Neural crest cell (in vitro differentiated cells): ENCODE measurements around the gene UBA7. TPM values are rescaled to one million over a fixed set of nuclear protein-coding genes. Genes with fewer than 3 reads are reported as not detected.

Experiments used
- DNase-seq: peaks from one replicate; pipeline ENCODE4 v3.0.0; 2021; ENCODE audit warnings: low read depth, mixed read lengths, low spot score
- H3K27ac Mint-ChIP-seq: one replicate; pipeline ENCODE4 v1.8.0; 2021; ENCODE audit warnings: mild to moderate bottlenecking, mixed read lengths; ENCODE audit not compliant: unreplicated experiment
- H3K27me3 Mint-ChIP-seq: 2 replicates; pipeline ENCODE4 v1.8.0; 2021; ENCODE audit warnings: low read depth, mild to moderate bottlenecking, mixed read lengths
- H3K36me3 Mint-ChIP-seq: 2 replicates; pipeline ENCODE4 v1.8.0; 2021; ENCODE audit warnings: low read depth, mild to moderate bottlenecking, mixed read lengths
- H3K4me1 Mint-ChIP-seq: 2 replicates; pipeline ENCODE4 v1.8.0; 2021; ENCODE audit warnings: mixed read lengths
- H3K4me3 Mint-ChIP-seq: one replicate; pipeline ENCODE4 v1.8.0; 2021; ENCODE audit warnings: mild to moderate bottlenecking, mixed read lengths
- H3K9me3 Mint-ChIP-seq: 2 replicates; pipeline ENCODE4 v1.8.0; 2021; ENCODE audit warnings: mixed read lengths
- microRNA-seq: library from miRNA; unstranded; fragments of <30 nt; microRNA quantifications from one replicate; pipeline ENCODE4, GENCODE V29; 2020
- total RNA-seq: library from RNA; stranded (reverse); gene quantifications from 2 replicates; pipeline ENCODE4 v1.2.1, GENCODE V29; 2021
- TF ChIP-seq, protein P1 (sequence below): fragments of 200-600 bp; sonication (generic); conservative IDR thresholded peaks from 2 replicates; pipeline ENCODE4 v1.5.0; 2021; ENCODE audit warnings: antibody characterized with exemption, mild to moderate bottlenecking

Gene UBA7
- total RNA-seq, 1 donor from 2014 or later: 6.0 TPM

DNA sequence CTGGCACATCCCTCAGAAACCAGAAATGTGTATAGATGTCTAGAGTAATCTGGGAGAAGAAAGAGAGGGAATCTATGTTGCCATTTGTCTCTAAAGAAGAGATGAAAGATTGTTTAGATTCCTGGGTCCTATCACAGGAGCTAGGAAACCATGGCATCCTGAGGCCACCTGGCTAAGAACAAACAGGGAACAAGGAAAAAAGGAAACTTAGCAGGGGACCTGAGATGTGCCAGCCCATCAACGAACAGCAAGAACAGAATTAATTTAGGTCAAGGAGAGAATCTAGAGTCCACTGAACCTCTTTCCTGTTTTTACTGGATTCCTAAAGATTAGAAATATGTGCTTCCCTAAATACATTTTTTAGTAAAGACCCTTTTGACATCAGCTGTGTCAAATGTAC, 57.7 kb downstream of the UBA7 start:
- peaks cover 13% of the 10 kb centered on the region for H3K4me1 Mint-ChIP-seq
- TF ChIP-seq, protein P1, sequence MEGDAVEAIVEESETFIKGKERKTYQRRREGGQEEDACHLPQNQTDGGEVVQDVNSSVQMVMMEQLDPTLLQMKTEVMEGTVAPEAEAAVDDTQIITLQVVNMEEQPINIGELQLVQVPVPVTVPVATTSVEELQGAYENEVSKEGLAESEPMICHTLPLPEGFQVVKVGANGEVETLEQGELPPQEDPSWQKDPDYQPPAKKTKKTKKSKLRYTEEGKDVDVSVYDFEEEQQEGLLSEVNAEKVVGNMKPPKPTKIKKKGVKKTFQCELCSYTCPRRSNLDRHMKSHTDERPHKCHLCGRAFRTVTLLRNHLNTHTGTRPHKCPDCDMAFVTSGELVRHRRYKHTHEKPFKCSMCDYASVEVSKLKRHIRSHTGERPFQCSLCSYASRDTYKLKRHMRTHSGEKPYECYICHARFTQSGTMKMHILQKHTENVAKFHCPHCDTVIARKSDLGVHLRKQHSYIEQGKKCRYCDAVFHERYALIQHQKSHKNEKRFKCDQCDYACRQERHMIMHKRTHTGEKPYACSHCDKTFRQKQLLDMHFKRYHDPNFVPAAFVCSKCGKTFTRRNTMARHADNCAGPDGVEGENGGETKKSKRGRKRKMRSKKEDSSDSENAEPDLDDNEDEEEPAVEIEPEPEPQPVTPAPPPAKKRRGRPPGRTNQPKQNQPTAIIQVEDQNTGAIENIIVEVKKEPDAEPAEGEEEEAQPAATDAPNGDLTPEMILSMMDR: no peak
- no peak overlapping the region for H3K27ac Mint-ChIP-seq

More for the DNA sequence above, 57.7 kb downstream of the UBA7 start:
- H3K36me3 Mint-ChIP-seq: peaks cover 3% of the 10 kb centered on the region
- no peak overlapping the region for H3K4me3 Mint-ChIP-seq
- no peaks in the 10 kb centered on the region for H3K27me3 Mint-ChIP-seq
- no peak for DNase-seq
- H3K9me3 Mint-ChIP-seq: no peaks in the 10 kb centered on the region

Small RNA genes lying within 50 kb of the gene (microRNA-seq; reads per million reads assigned to microRNA genes)
- gene MIR5193: not detected

Other genes starting within 250 kb of the UBA7 start
- 150 and 162 TPM in 2 replicates for gene APEH, start 139.6 kb downstream of the UBA7 start, total RNA-seq
- 15.0 and 18.1 TPM in 2 replicates for gene MST1, start 124.5 kb downstream of the UBA7 start, total RNA-seq
- 42.4 and 44.9 TPM in 2 replicates for gene RNF123, start 124.4 kb downstream of the UBA7 start, total RNA-seq
- gene AMIGO3, start 94.3 kb downstream of the UBA7 start, total RNA-seq: 0.89 and 0.96 TPM in 2 replicates
- 40.1 and 46.1 TPM in 2 replicates for gene GMPPB, start 90.0 kb downstream of the UBA7 start, total RNA-seq
- 54.9 and 63.3 TPM in 2 replicates for gene IP6K1, start 27.4 kb downstream of the UBA7 start, total RNA-seq
- gene CDHR4, start 14.1 kb downstream of the UBA7 start, total RNA-seq: 0.12 and 0.16 TPM in 2 replicates
- gene INKA1, start 10.7 kb downstream of the UBA7 start, total RNA-seq: 15.5 and 17.3 TPM in 2 replicates
- gene TRAIP, start 42.6 kb upstream of the UBA7 start, total RNA-seq: 33.4 and 38.1 TPM in 2 replicates
- gene CAMKV, start 56.0 kb upstream of the UBA7 start, total RNA-seq: 41.2 and 43.1 TPM in 2 replicates
- gene MST1R, start 89.9 kb upstream of the UBA7 start, total RNA-seq: 1.4 and 2.6 TPM in 2 replicates
- gene MON1A, start 115.9 kb upstream of the UBA7 start, total RNA-seq: 11.5 and 13.1 TPM in 2 replicates
- gene RBM6, start 126.2 kb upstream of the UBA7 start, total RNA-seq: 117 and 128 TPM in 2 replicates